Activated CD4-positive, CD25-positive, alpha-beta regulatory T cell treated with anti-CD3 and anti-CD28 coated beads, Interleukin-2, amount 50 U/mL, for 24 hours (primary cell): ENCODE measurements around the gene SBSN.

Experiments used
- ATAC-seq, 2 donors: fragments of 150-1000 bp; cut with Tn5 transposase; one replicate each; pipeline ENCODE4 v1.10.0; 2021; ENCODE audit warnings: mild to moderate bottlenecking in 1 of 2, moderate library complexity in 1 of 2

SBSN gene

GRCh38 chr19:35531291-35531690 is 3.2 kb upstream of the SBSN start:
- no peak for ATAC-seq

- ATAC-seq: no peak
These were observed 1.4 kb upstream of the SBSN start for GRCh38 chr19:35529241-35530218.

- ATAC-seq: no peak
These were observed 2.2 kb downstream of the SBSN start for GRCh38 chr19:35525873-35526272.

- ATAC-seq: no peak
These were observed 3.8 kb downstream of the SBSN start for GRCh38 chr19:35524181-35524837.

GRCh38 chr19:35522745-35523327 is 5.3 kb downstream of the SBSN start:
- ATAC-seq: no peak

- no peak for ATAC-seq
These were observed 6.9 kb downstream of the SBSN start for GRCh38 chr19:35521124-35521743.

GRCh38 chr19:35519291-35519690 is 8.8 kb downstream of the SBSN start:
- ATAC-seq: no peak

GRCh38 chr19:35518313-35518712 is 9.8 kb downstream of the SBSN start:
- no peak for ATAC-seq

GRCh38 chr19:35517342-35517741 is 10.8 kb downstream of the SBSN start:
- no peak for ATAC-seq

- no peak for ATAC-seq
These were observed 11.8 kb downstream of the SBSN start for GRCh38 chr19:35516310-35516709.

GRCh38 chr19:35514282-35514809 is 13.8 kb downstream of the SBSN start:
- no peak for ATAC-seq

- ATAC-seq: no peak
These were observed 14.4 kb downstream of the SBSN start, which contains the start of gene DMKN for GRCh38 chr19:35513628-35514281. DMKN (minus strand) TSS chr19:35513649; CDS start chr19:35513475, 174 bp downstream.

GRCh38 chr19:35512831-35513627 is 15.1 kb downstream of the SBSN start:
- ATAC-seq: no peak

- ATAC-seq: no peak
These were observed 16.8 kb downstream of the SBSN start for GRCh38 chr19:35511337-35511736.

- ATAC-seq: no peak
These were observed 17.5 kb downstream of the SBSN start for GRCh38 chr19:35510626-35510964.

- ATAC-seq: peak; percentile 77 to 79
These were observed 18.1 kb downstream of the SBSN start for GRCh38 chr19:35509861-35510625.

GRCh38 chr19:35509018-35509652 is 19.0 kb downstream of the SBSN start:
- ATAC-seq: peak in 1 of 2 donors; percentile 51

GRCh38 chr19:35508129-35508528 is 20.0 kb downstream of the SBSN start:
- ATAC-seq: no peak

GRCh38 chr19:35507561-35507960 is 20.6 kb downstream of the SBSN start:
- no peak for ATAC-seq

- ATAC-seq: no peak
These were observed 22.1 kb downstream of the SBSN start for GRCh38 chr19:35506011-35506410.
